GM19328 (cell line): ENCODE data around the gene CD300E.

Source experiments
- ATAC-seq: cut with Tn5 transposase; IDR thresholded peaks from one replicate; pipeline ENCODE4 v1.9.1; 2021; ENCODE audit warnings: mild to moderate bottlenecking, moderate library complexity; ENCODE audit not compliant: unreplicated experiment

The CD300E gene

GRCh38 chr17:74569020-74570003, 54.2 kb downstream of the CD300E start:
- ATAC-seq, result no peak

DNA sequence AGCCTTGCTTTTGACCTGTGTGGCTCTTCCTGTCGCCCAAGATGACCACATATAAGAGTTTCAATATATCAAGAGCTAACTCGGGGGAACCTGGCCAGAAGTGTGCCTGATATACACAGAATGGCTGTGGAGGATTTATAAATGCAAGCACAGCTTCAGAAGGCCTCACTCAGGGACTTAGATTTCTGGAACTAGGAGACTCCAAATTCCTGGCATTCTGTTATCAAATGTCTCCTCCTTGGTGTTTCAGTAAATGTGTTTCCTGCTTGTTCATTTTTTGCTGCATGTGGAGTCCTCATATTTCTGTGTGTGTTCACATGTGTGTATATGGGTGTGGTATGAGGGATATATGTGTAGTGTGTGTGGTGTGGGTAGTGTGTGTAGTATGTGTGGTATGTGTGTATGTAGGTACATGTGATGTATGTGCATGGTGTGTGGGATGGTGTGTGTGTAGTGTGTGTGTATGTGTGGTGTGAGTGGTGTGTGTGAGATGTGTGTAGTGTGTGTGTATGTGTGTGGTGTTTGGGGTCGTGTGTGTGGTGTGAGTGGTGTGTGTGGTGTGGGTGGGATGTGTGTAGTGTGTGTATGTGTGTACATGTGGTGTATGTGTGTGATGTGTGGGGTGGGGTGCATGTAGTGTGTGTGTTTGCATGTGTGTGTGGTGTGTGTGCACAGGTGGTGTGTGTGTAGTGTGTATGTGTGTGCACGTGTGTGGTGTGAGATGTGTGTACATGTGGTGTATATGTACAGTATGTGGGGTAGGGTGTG, 55.2 kb downstream of the CD300E start:
- ATAC-seq, result no peak

- ATAC-seq, result no peak
Measured at GRCh38 chr17:74567397-74567796, 56.1 kb downstream of the CD300E start, which contains the start of gene CD300H. CD300H (minus strand) TSS chr17:74567509.

DNA sequence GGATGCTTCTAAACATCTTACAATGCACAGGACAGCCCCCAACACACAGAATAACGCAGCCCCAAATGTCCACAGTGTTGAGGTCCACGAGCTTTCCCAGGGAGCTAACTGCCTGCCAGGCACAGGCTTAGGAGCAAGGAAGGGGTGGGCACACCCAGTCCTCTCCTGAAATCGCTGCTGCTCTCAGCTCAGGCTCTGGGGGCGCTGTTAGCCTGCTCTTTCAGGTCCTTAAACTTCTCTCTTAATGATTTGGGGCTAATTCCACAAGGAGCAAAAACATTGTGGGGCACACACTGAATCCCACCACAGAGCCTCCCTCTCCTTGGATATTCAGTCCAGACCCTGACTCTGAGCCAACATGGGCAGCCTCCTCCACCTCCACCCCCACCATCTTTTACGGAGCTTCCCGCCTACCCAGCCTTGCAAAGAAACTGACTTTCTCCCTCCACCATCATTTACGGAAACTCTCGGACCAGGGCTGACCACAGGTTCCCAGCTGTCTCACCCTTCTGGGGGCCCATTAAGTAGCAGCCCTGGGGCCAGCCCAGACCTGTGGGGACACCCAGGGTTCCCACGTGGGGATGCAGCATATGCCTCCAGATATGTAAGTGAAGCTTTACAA, 57.3 kb downstream of the CD300E start:
- ATAC-seq, result no peak

GRCh38 chr17:74565126-74565525, 58.4 kb downstream of the CD300E start:
- no peak for ATAC-seq

GRCh38 chr17:74563358-74563757, 60.2 kb downstream of the CD300E start:
- no peak for ATAC-seq

DNA sequence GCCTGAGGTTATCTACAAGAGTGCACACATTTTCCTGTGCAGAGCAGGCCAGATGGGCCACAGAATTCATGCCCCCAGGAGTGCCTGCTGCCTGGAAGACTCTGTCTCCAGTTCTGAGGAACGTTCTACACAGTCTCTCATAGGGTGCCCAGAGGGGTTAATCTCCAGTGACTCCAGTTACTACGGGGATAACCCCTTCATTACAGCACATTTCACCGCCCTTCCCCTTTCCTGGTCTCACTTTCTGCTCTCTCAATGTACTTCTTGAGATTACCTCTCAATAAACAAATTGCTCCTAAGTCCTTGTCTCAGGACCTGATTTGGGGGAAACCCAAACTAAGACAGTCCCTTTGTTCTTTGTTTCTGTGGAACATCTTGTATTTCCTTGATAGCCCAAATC, 62.0 kb downstream of the CD300E start:
- ATAC-seq, result no peak
